K562 (cell line): Measurements from ENCODE around the gene ABLIM2. TPM values are rescaled to one million over a fixed set of nuclear protein-coding genes. Genes with fewer than 3 reads are reported as not detected.

Experiments used
- ATAC-seq: fragments of 200-7000 bp; cut with Tn5 transposase; 3 replicates; pipeline ENCODE4 v1.9.1; 2020; ENCODE audit warnings: moderate library complexity
- BruUV-seq: library from RNA; stranded (reverse); fragments of 400-500 nt; replicated peaks from 2 replicates; lab custom pipeline; 2021; lab: Mats Ljungman, UMichigan
- CTCF ChIA-PET: fragments of 300-600 bp; formaldehyde crosslinking; extraction: SDS; loops from one replicate; lab custom pipeline; 2021; ENCODE audit warnings: low intra/inter-chr PET ratio; lab: Yijun Ruan, JAX
- POLR2A ChIA-PET: fragments of 300-600, 350-650 bp; sonication (Branson Sonifier 250); formaldehyde crosslinking; extraction: SDS; loops from one replicate; lab custom pipeline; 2021; ENCODE audit warnings: antibody characterized with exemption, inconsistent platforms; lab: Yijun Ruan, JAX
- DNase-seq, 4 experiments: peaks; one replicate each; pipeline versions ENCODE4 v3.0.0 to v3.0.0-alpha.2; 2011 to 2018; ENCODE audit warnings: low spot score in 3 of 4, mixed read lengths in 3 of 4; ENCODE audit errors: extremely low read depth in 1 of 4
- FAIRE-seq: peaks from 2 replicates; lab custom pipeline; 2011; peaks lifted over from hg19 to GRCh38; lab: Jason Lieb, UNC
- H2AFZ ChIP-seq: 2 replicates; pipeline ENCODE4 v1.6.0; 2011; ENCODE audit warnings: low read depth, low read length, control low read depth, inconsistent platforms
- H3K27ac ChIP-seq: fragments of 200-600 bp; 3 replicates; pipeline ENCODE4 v1.8.0; 2011; ENCODE audit warnings: low read depth, mild to moderate bottlenecking, control low read depth, inconsistent platforms, low read length, moderate library complexity, mixed read lengths; ENCODE audit errors: extremely low read depth
- H3K27me3 ChIP-seq, 2 experiments: fragments of 300-600 bp in 1 of 2; 2 replicates in 1 of 2; 3 replicates in 1 of 2; pipeline versions ENCODE4 v1.6.0 to v1.8.0; 2011; ENCODE audit warnings: inconsistent platforms in 2 of 2, low read length in 2 of 2, mild to moderate bottlenecking in 1 of 2, mixed read lengths in 1 of 2, moderate library complexity in 1 of 2; ENCODE audit not compliant: control insufficient read depth in 2 of 2, insufficient read depth in 2 of 2
- H3K36me3 ChIP-seq: fragments of 300-600 bp; 3 replicates; pipeline ENCODE4 v1.8.0; 2011; ENCODE audit warnings: mild to moderate bottlenecking, low read length, inconsistent platforms; ENCODE audit not compliant: control insufficient read depth, insufficient read depth
- H3K4me1 ChIP-seq, 2 experiments: fragments of 200-600 bp in 1 of 2; replicated peaks in 1 of 2; 2 replicates in 1 of 2; 3 replicates in 1 of 2; pipeline versions ENCODE4 v1.5.1 to v1.8.0; 2011; ENCODE audit warnings: inconsistent platforms in 2 of 2, low read length in 2 of 2, mild to moderate bottlenecking in 1 of 2, mixed read lengths in 1 of 2, moderate library complexity in 1 of 2; ENCODE audit not compliant: control insufficient read depth in 2 of 2, insufficient read depth in 2 of 2
- H3K4me2 ChIP-seq: 2 replicates; pipeline ENCODE4 v1.6.1; 2011; ENCODE audit warnings: low read length, control low read depth, inconsistent platforms, mixed read lengths; ENCODE audit not compliant: insufficient read depth
- H3K4me3 ChIP-seq: fragments of 200-600 bp; sonication (generic), shearing (Covaris generic); 2 replicates; pipeline ENCODE4 v1.5.1; 2016; ENCODE audit warnings: control low read depth, inconsistent platforms
- H3K79me2 ChIP-seq: fragments of 200-600 bp; 3 replicates; pipeline ENCODE4 v1.8.0; 2011; ENCODE audit warnings: low read length, inconsistent platforms; ENCODE audit not compliant: control insufficient read depth, insufficient read depth
- H3K9ac ChIP-seq, 2 experiments: 2 replicates each; pipeline versions ENCODE4 v1.6.0 to v1.6.1; 2011; ENCODE audit warnings: low read depth in 2 of 2, low read length in 2 of 2, control low read depth in 1 of 2, inconsistent platforms in 1 of 2, mild to moderate bottlenecking in 1 of 2, mixed read lengths in 1 of 2; ENCODE audit not compliant: insufficient read depth in 1 of 2
- H3K9me1 ChIP-seq: one replicate; pipeline ENCODE4 v1.6.0; 2011; ENCODE audit warnings: inconsistent platforms, mild to moderate bottlenecking, low read length, moderate library complexity; ENCODE audit not compliant: control insufficient read depth, insufficient read depth
- H3K9me3 ChIP-seq: replicated peaks from 2 replicates; pipeline ENCODE4 v1.5.1; 2011; ENCODE audit warnings: low read depth, low read length, inconsistent platforms; ENCODE audit not compliant: control insufficient read depth, insufficient read depth
- H4K20me1 ChIP-seq: replicated peaks from 2 replicates; pipeline ENCODE4 v1.6.1; 2011; ENCODE audit warnings: low read length, inconsistent platforms, mixed read lengths; ENCODE audit not compliant: control insufficient read depth, insufficient read depth
- HNRNPLL ChIP-seq: fragments of 200-400 bp; formaldehyde crosslinking; IDR thresholded peaks from 2 replicates; pipeline ENCODE4 v1.6.1; 2017; ENCODE audit warnings: low read length, low read depth, mild to moderate bottlenecking; ENCODE audit not compliant: poor library complexity, severe bottlenecking
- MAX ChIP-seq: sonication (generic); formaldehyde crosslinking; IDR thresholded peaks from 2 replicates; pipeline ENCODE4 v1.9.0; 2022; ENCODE audit warnings: mild to moderate bottlenecking, missing genetic modification reagents
- PCBP2 ChIP-seq: fragments of 200-400 bp; formaldehyde crosslinking; IDR thresholded peaks from 2 replicates; pipeline ENCODE4 v1.6.1; 2018; ENCODE audit warnings: low read length, low read depth, mild to moderate bottlenecking, moderate library complexity; ENCODE audit not compliant: poor library complexity, severe bottlenecking
- RFX1 ChIP-seq: fragments of 450-650 bp; IDR thresholded peaks from 2 replicates; pipeline ENCODE4 v1.6.1; 2016; ENCODE audit warnings: mild to moderate bottlenecking, moderate library complexity
- SNAPC5 ChIP-seq: fragments of 250-450 bp; sonication (Bioruptor Pico); IDR thresholded peaks from 2 replicates; pipeline ENCODE4 v1.8.0; 2021; ENCODE audit warnings: moderate library complexity, mild to moderate bottlenecking, inconsistent platforms
- TAF9B ChIP-seq: fragments of 450-650 bp; IDR thresholded peaks from 2 replicates; pipeline ENCODE4 v1.6.1; 2018; ENCODE audit warnings: mild to moderate bottlenecking; ENCODE audit not compliant: partially characterized antibody
- TCF3 ChIP-seq: sonication (generic); formaldehyde crosslinking; IDR thresholded peaks from 2 replicates; pipeline ENCODE4 v1.4.0; 2020; ENCODE audit warnings: mild to moderate bottlenecking, missing genetic modification reagents
- ZKSCAN1 ChIP-seq: fragments of 150-350 bp; IDR thresholded peaks from 2 replicates; pipeline ENCODE4 v1.6.1; 2016; ENCODE audit warnings: low read depth, low read length
- ZNF124 ChIP-seq: sonication (generic); formaldehyde crosslinking; IDR thresholded peaks from 2 replicates; pipeline ENCODE4 v1.8.1; 2022; ENCODE audit warnings: missing genetic modification reagents
- ZNF146 ChIP-seq: IDR thresholded peaks from one replicate; pipeline ENCODE4 v1.6.1; 2018; ENCODE audit warnings: missing compliant biosample characterization; ENCODE audit not compliant: unreplicated experiment
- WGBS: fragments of 100-300 bp; shearing (Covaris generic); methylation state at CpG from one replicate; pipeline ENCODE4 v1.1.6; 2016; ENCODE audit warnings: low coverage, mixed read lengths; ENCODE audit not compliant: insufficient coverage; ENCODE audit errors: missing lambda C conversion rate; 5-methylcytosine and 5-hydroxymethylcytosine counted together
- in situ Hi-C: fragments of 300-500 bp; cut with MboI; formaldehyde crosslinking; loops from 4 replicates; pipeline ENCODE4 v1.15.0; 2018; ENCODE audit warnings: inconsistent platforms, mixed read lengths
- intact Hi-C: fragments of 100-400 bp; cut with micrococcal nuclease; formaldehyde crosslinking; loops from 2 replicates; pipeline ENCODE4 v1.14.2; 2022
- polyA plus RNA-seq, 8 experiments: library from polyadenylated mRNA; depleted of rRNA in 4 of 8; stranded (reverse) in 5 of 8; unstranded in 3 of 8; fragments of >200 nt; fragmentation: Nextera tagmentation in 2 of 8; fragmentation: Illumina TruSeq in 1 of 8; extraction: Ambion mirVana in 2 of 8; extraction: Trizol in 1 of 8; gene quantifications; 2 replicates each; pipeline versions ENCODE4 v1.2.1 to v1.2.3, GENCODE V29; 2011 to 2014; ENCODE audit warnings: inconsistent platforms in 1 of 8, missing spikeins in 1 of 8
- total RNA-seq, 7 experiments: library from RNA; depleted of rRNA in 6 of 7; stranded (reverse); fragments of >200 nt in 6 of 7; fragmentation: Illumina TruSeq in 2 of 7; extraction: Trizol in 2 of 7; gene quantifications; 2 replicates each; pipeline versions ENCODE4 v1.2.1 to v1.2.3, GENCODE V29; 2011 to 2021; ENCODE audit warnings: low replicate concordance in 1 of 7

ABLIM2 gene
- total and polyA plus RNA-seq, 9 of the 15 experiments (the other 6 are each of a cell fraction or from before 2014, with no cell fraction given): not detected

GRCh38 chr4:8160233-8160560, 1.6 kb upstream of the ABLIM2 start:
- no peak for FAIRE-seq
- Histone ChIP-seq H3K27me3 (peaks cover 17 to 67% of the 10 kb centered on the region in 2 experiments; a peak in 4 of 5 replicates), H3K9ac (no peak overlapping the region), H2AFZ (no peak overlapping the region), H3K4me3 (no peak overlapping the region), H3K79me2 (no peaks in the 10 kb centered on the region), H3K9me1 (no peaks in the 10 kb centered on the region), H3K4me2 (no peak overlapping the region), H3K36me3 (no peaks in the 10 kb centered on the region), H3K4me1 (peaks cover 0 to 22% of the 10 kb centered on the region in 2 experiments; a peak in 2 of 5 replicates), H3K9me3 (no peaks in the 10 kb centered on the region), H4K20me1 (peaks cover 6% of the 10 kb centered on the region), H3K27ac (no peak overlapping the region)
- ATAC-seq: no peak
- in situ Hi-C loops: loop anchor here (10.0 kb wide), 1 partner anchor 245 kb away; no protein-coding TSS in a partner anchor
- CTCF ChIA-PET: no interaction called here
- intact Hi-C loops: no loop called here
- 10% methylated on average over 4 of the region's 4 CpGs for WGBS
- POLR2A ChIA-PET: interaction anchor here (0.6 kb wide), 1 partner anchor 183 kb away, joined by 3 read pairs; no protein-coding TSS in a partner anchor
- DNase-seq: no peak
- no TSS peak for BruUV-seq
- TF ChIP-seq HNRNPLL (no peak), TCF3 (CRISPR knock-in tag) (no peak), PCBP2 (no peak), RFX1 (no peak), ZNF124 (no peak), ZNF146 (no peak), ZKSCAN1 (no peak), SNAPC5 (CRISPR knock-in tag) (no peak), TAF9B (no peak), MAX (CRISPR knock-in tag) (no peak)
